DMS153 (cell line): ENCODE data around the gene ARSJ.

Source experiments
- DNase-seq: peaks from one replicate; lab custom pipeline; 2025; lab: John Stamatoyannopoulos, UW

Gene ARSJ

GRCh38 chr4:113899271-113900070 lies 80.0 kb downstream of the ARSJ start:
- DNase-seq, result no peak

- no peak for DNase-seq
These were observed 85.9 kb downstream of the ARSJ start for GRCh38 chr4:113893546-113893945.

- no peak for DNase-seq
These were observed 91.4 kb downstream of the ARSJ start for GRCh38 chr4:113888006-113888405.

GRCh38 chr4:113885291-113885690 lies 94.2 kb downstream of the ARSJ start:
- DNase-seq, result no peak

GRCh38 chr4:113884655-113885054 lies 94.8 kb downstream of the ARSJ start:
- no peak for DNase-seq

- no peak for DNase-seq
These were observed 96.8 kb downstream of the ARSJ start for GRCh38 chr4:113882668-113883067.

- DNase-seq, result no peak
These were observed 98.2 kb downstream of the ARSJ start for GRCh38 chr4:113881256-113881655.

GRCh38 chr4:113880240-113881028 lies 99.0 kb downstream of the ARSJ start:
- DNase-seq, result no peak

GRCh38 chr4:113878668-113879067 lies 100.8 kb downstream of the ARSJ start:
- no peak for DNase-seq

GRCh38 chr4:113874480-113874879 lies 105.0 kb downstream of the ARSJ start:
- DNase-seq, result no peak

- no peak for DNase-seq
These were observed 105.9 kb downstream of the ARSJ start for GRCh38 chr4:113873508-113873907.

- DNase-seq, result no peak
These were observed 106.8 kb downstream of the ARSJ start for GRCh38 chr4:113872426-113873260.

- DNase-seq, result no peak
These were observed 108.4 kb downstream of the ARSJ start for GRCh38 chr4:113871080-113871479.

- no peak for DNase-seq
These were observed 109.6 kb downstream of the ARSJ start for GRCh38 chr4:113869743-113870375.

- DNase-seq, result no peak
These were observed 112.8 kb downstream of the ARSJ start for GRCh38 chr4:113866611-113867010.

GRCh38 chr4:113858924-113859323 lies 120.5 kb downstream of the ARSJ start:
- no peak for DNase-seq

GRCh38 chr4:113851816-113852215 lies 127.6 kb downstream of the ARSJ start:
- no peak for DNase-seq
